ENCODE measurements around the gene SP3.
A peak's percentile ranks its signal among the peaks of the same experiment; 100 is the strongest.

SP3 gene

GRCh38 chr2:174003720-174004695 is 38.8 kb upstream of the SP3 start:
- H3K9me3 Mint-ChIP-seq: no peaks in the 10 kb centered on the region
- H3K4me1 Mint-ChIP-seq (ENCODE audit: low read depth): peaks cover 19% of the 10 kb centered on the region
- no peak overlapping the region for H3K27ac Mint-ChIP-seq
- H3K36me3 Mint-ChIP-seq (ENCODE audit: low read depth): no peaks in the 10 kb centered on the region
- intact Hi-C loops (cut with micrococcal nuclease): no loop called here
- H3K4me3 Mint-ChIP-seq: no peak overlapping the region
- no peaks in the 10 kb centered on the region for H3K27me3 Mint-ChIP-seq

- no peaks in the 10 kb centered on the region for H3K9me3 Mint-ChIP-seq
- H3K27me3 Mint-ChIP-seq: no peaks in the 10 kb centered on the region
- H3K36me3 Mint-ChIP-seq (ENCODE audit: low read depth): no peaks in the 10 kb centered on the region
- H3K27ac Mint-ChIP-seq: no peak overlapping the region
- H3K4me3 Mint-ChIP-seq: no peak overlapping the region
- H3K4me1 Mint-ChIP-seq (ENCODE audit: low read depth): peaks cover 32% of the 10 kb centered on the region
- intact Hi-C loops (cut with micrococcal nuclease): no loop called here
Observed at GRCh38 chr2:174002679-174003078, 37.5 kb upstream of the SP3 start.

GRCh38 chr2:174001107-174001506 is 35.9 kb upstream of the SP3 start:
- intact Hi-C loops (cut with micrococcal nuclease): no loop called here
- no peaks in the 10 kb centered on the region for H3K27me3 Mint-ChIP-seq
- H3K27ac Mint-ChIP-seq: no peak overlapping the region
- H3K36me3 Mint-ChIP-seq (ENCODE audit: low read depth): no peaks in the 10 kb centered on the region
- no peaks in the 10 kb centered on the region for H3K9me3 Mint-ChIP-seq
- H3K4me3 Mint-ChIP-seq: no peak overlapping the region
- H3K4me1 Mint-ChIP-seq (ENCODE audit: low read depth): peaks cover 37% of the 10 kb centered on the region

- no peaks in the 10 kb centered on the region for H3K27me3 Mint-ChIP-seq
- H3K27ac Mint-ChIP-seq: peak overlapping the region; percentile 98
- H3K9me3 Mint-ChIP-seq: no peaks in the 10 kb centered on the region
- H3K4me3 Mint-ChIP-seq: no peak overlapping the region
- no peaks in the 10 kb centered on the region for H3K36me3 Mint-ChIP-seq (ENCODE audit: low read depth)
- intact Hi-C loops (cut with micrococcal nuclease): loop anchor here (5.0 kb wide), 2 partner anchors 37 to 38 kb away; no protein-coding TSS in a partner anchor
- peaks cover 46% of the 10 kb centered on the region for H3K4me1 Mint-ChIP-seq (ENCODE audit: low read depth)
Observed at GRCh38 chr2:173999724-174000123, 34.6 kb upstream of the SP3 start.

- intact Hi-C loops (cut with micrococcal nuclease): loop anchor here (5.0 kb wide), 2 partner anchors 37 to 38 kb away; no protein-coding TSS in a partner anchor
- no peaks in the 10 kb centered on the region for H3K27me3 Mint-ChIP-seq
- H3K27ac Mint-ChIP-seq: peak overlapping the region; percentile 98
- H3K36me3 Mint-ChIP-seq (ENCODE audit: low read depth): no peaks in the 10 kb centered on the region
- H3K9me3 Mint-ChIP-seq: no peaks in the 10 kb centered on the region
- H3K4me3 Mint-ChIP-seq: no peak overlapping the region
- peaks cover 50% of the 10 kb centered on the region for H3K4me1 Mint-ChIP-seq (ENCODE audit: low read depth)
Observed at GRCh38 chr2:173999272-173999671, 34.1 kb upstream of the SP3 start.

DNA sequence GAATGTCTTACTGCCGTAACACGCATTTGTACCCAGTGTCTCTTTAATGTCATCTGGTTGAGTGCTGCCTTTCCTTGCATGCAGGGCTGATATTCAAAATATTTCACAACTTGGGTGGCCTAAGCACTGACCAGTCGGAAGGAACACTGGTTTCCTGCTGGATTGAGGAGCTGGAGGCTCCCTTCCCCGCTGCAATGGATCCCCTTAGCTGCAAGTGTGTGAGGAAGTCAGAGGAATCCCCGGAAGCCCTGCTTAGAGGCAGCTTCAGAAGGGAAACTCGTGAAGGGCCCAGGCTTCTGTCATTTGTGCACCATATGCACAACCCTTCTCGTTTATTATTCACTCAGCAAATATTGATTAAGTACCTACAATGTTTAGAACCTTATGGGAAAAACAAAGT is 33.2 kb upstream of the SP3 start:
- Mint-ChIP-seq H3K27ac (peak overlapping the region; percentile 98), H3K4me3 (peak overlapping the region; percentile 69), H3K27me3 (no peaks in the 10 kb centered on the region), H3K9me3 (no peaks in the 10 kb centered on the region), H3K4me1 (ENCODE audit: low read depth) (peaks cover 50% of the 10 kb centered on the region), H3K36me3 (ENCODE audit: low read depth) (no peaks in the 10 kb centered on the region)
- intact Hi-C loops (cut with micrococcal nuclease): loop anchor here (5.0 kb wide), 2 partner anchors 36 to 39 kb away; no protein-coding TSS in a partner anchor

DNA sequence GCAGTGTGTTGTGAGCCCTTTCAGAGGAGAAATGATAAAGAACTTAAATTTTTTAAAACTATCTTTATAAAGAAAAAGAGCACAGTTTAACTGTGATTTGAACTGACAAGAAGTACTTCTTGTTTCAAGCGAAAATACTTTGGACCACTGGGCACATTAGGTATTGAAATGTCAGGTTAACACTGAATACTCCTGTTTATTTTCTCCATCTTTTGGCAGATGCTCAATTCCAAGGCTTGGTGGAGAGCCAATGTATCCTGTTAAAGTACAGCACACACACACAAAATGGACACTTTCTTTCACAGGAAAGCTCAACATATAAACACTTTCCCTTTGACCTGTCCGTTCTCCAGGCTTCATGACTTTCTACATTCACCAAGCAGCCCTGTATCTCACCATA is 32.6 kb upstream of the SP3 start:
- peaks cover 50% of the 10 kb centered on the region for H3K4me1 Mint-ChIP-seq (ENCODE audit: low read depth)
- H3K27me3 Mint-ChIP-seq: no peaks in the 10 kb centered on the region
- no peaks in the 10 kb centered on the region for H3K9me3 Mint-ChIP-seq
- intact Hi-C loops (cut with micrococcal nuclease): loop anchor here (5.0 kb wide), 2 partner anchors 35 to 40 kb away; no protein-coding TSS in a partner anchor
- no peaks in the 10 kb centered on the region for H3K36me3 Mint-ChIP-seq (ENCODE audit: low read depth)
- peak overlapping the region; percentile 69 for H3K4me3 Mint-ChIP-seq
- H3K27ac Mint-ChIP-seq: peak overlapping the region; percentile 98

DNA sequence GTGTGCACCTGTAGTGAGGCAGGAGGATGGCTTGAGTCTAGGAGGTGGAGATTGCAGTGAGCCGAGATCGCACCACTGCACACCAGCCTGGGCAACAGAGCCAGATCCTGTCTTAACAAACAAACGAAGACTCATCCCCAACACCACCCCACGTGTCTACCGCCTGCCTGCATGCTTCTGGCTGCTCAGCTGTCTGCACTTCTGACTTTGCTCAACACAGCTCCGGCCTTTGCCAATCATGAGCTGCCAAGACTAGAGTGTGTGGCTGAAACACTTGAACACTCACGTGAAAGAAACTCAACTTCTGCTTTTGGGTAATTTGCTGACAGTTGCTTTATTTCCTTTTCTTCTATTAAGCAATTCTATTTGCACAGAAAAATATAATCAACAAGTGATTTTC is 32.1 kb upstream of the SP3 start:
- H3K4me1 Mint-ChIP-seq (ENCODE audit: low read depth): peaks cover 50% of the 10 kb centered on the region
- no peaks in the 10 kb centered on the region for H3K36me3 Mint-ChIP-seq (ENCODE audit: low read depth)
- H3K4me3 Mint-ChIP-seq: no peak overlapping the region
- H3K27ac Mint-ChIP-seq: peak overlapping the region; percentile 98
- intact Hi-C loops (cut with micrococcal nuclease): loop anchor here (5.0 kb wide), 2 partner anchors 35 to 40 kb away; no protein-coding TSS in a partner anchor
- no peaks in the 10 kb centered on the region for H3K27me3 Mint-ChIP-seq
- H3K9me3 Mint-ChIP-seq: no peaks in the 10 kb centered on the region

DNA sequence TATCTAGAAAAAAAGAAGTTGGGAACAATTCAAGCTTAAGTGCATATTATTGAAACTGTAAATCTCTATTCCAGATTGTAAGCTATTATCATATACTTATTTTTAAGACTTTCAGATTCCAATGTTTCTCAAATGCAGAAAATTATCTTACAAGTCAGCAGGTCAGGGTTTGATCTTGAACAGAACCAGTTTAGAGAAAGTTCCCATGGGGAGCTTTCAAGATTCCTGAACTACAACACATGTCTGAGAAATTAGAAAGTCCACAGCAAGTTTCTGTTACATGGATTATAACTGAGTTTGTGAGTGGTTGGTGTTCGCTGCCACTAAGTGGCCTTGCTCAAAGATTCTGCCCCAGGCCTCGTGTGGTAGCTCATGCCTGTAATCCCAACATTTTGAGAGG is 31.6 kb upstream of the SP3 start:
- intact Hi-C loops (cut with micrococcal nuclease): loop anchor here (5.0 kb wide), 2 partner anchors 34 to 41 kb away; no protein-coding TSS in a partner anchor
- Mint-ChIP-seq H3K27me3 (no peaks in the 10 kb centered on the region), H3K36me3 (ENCODE audit: low read depth) (no peaks in the 10 kb centered on the region), H3K9me3 (no peaks in the 10 kb centered on the region), H3K27ac (peak overlapping the region; percentile 98), H3K4me1 (ENCODE audit: low read depth) (peaks cover 50% of the 10 kb centered on the region), H3K4me3 (no peak overlapping the region)

DNA sequence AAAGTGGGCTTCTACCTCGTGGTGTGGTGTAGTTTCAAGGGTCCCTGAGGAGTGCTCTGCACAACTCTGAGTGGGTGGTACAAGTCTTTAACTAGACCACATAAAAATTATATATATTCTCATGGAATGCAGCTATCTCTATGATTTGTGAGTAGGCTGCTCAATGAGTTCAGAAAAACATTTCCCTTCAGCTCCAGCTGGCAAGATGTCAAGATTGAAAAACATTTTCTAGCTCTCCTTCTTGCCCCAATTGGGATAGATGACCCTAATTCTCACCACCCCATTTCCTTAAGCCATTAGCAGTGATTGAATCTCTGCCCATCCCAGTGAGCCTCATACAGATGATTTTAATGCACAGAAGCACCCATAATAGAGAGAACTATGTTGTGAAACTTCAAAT is 28.3 kb upstream of the SP3 start:
- no peak overlapping the region for H3K4me3 Mint-ChIP-seq
- no peaks in the 10 kb centered on the region for H3K27me3 Mint-ChIP-seq
- no peaks in the 10 kb centered on the region for H3K9me3 Mint-ChIP-seq
- peaks cover 52% of the 10 kb centered on the region for H3K4me1 Mint-ChIP-seq (ENCODE audit: low read depth)
- intact Hi-C loops (cut with micrococcal nuclease): no loop called here
- H3K27ac Mint-ChIP-seq: no peak overlapping the region
- H3K36me3 Mint-ChIP-seq (ENCODE audit: low read depth): no peaks in the 10 kb centered on the region

DNA sequence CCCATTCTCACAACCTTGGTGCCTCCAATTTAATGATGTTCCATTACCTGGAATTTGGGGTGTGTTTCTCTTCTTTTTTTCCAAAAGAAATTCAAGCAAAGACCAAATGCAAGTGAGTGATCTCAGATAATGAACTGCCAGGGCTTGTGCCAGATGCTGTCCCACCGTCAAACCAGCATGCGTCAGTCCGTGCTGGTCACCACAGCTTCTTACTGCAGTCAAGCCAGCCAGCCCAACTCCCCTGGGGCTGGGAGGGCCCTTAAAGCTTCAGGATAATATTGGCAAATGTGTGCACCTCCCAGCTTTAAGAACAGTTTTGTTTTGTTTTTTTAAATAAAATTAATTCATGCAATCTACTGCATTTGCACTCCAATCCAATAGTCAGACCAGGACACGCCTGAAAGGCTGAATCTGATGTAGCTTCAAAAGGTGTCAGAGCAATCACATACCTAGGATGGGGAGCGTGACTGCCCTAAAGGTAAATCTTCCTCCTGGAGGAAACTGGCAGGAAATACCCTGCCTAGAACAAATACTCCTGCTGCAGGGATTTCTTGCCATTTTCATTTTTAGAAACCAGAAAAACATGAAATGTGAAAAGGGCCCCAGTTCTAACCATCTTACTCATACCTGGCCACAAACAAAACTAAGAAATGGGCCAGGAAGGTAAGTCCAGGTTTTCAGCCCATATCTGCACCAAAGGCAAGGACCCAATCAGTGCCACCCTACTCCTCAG is 26.8 kb upstream of the SP3 start:
- no peaks in the 10 kb centered on the region for H3K27me3 Mint-ChIP-seq
- H3K9me3 Mint-ChIP-seq: no peaks in the 10 kb centered on the region
- no peaks in the 10 kb centered on the region for H3K36me3 Mint-ChIP-seq (ENCODE audit: low read depth)
- intact Hi-C loops (cut with micrococcal nuclease): no loop called here
- H3K4me1 Mint-ChIP-seq (ENCODE audit: low read depth): peaks cover 45% of the 10 kb centered on the region
- H3K27ac Mint-ChIP-seq: no peak overlapping the region
- H3K4me3 Mint-ChIP-seq: no peak overlapping the region

GRCh38 chr2:173990970-173991819 is 26.0 kb upstream of the SP3 start:
- peak overlapping the region; percentile 28 for H3K27ac Mint-ChIP-seq
- H3K9me3 Mint-ChIP-seq: no peaks in the 10 kb centered on the region
- no peaks in the 10 kb centered on the region for H3K27me3 Mint-ChIP-seq
- no peak overlapping the region for H3K4me3 Mint-ChIP-seq
- no peaks in the 10 kb centered on the region for H3K36me3 Mint-ChIP-seq (ENCODE audit: low read depth)
- intact Hi-C loops (cut with micrococcal nuclease): no loop called here
- H3K4me1 Mint-ChIP-seq (ENCODE audit: low read depth): peaks cover 50% of the 10 kb centered on the region

DNA sequence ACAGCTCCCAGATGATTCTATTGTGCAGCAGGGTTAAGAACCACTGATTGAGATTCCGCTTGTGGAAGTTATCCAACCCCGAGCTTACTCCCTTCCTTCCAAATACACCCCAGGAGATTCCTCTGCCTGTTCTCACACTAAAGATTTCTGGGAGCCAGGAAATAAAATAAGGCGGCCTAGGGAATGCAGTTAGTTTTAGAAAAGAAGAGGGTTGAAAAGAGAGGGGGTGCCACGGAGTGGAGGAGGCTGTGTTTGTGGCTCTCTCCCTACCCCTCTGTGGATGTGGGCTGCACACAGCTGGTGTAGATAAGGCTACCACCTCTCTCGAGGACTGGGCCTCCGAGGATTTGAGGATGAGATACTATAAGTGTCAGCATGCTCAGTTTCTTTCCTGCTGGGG is 25.1 kb upstream of the SP3 start:
- intact Hi-C loops (cut with micrococcal nuclease): no loop called here
- no peaks in the 10 kb centered on the region for H3K27me3 Mint-ChIP-seq
- H3K4me1 Mint-ChIP-seq (ENCODE audit: low read depth): peaks cover 50% of the 10 kb centered on the region
- peak overlapping the region; percentile 28 for H3K27ac Mint-ChIP-seq
- no peak overlapping the region for H3K4me3 Mint-ChIP-seq
- H3K9me3 Mint-ChIP-seq: no peaks in the 10 kb centered on the region
- H3K36me3 Mint-ChIP-seq (ENCODE audit: low read depth): no peaks in the 10 kb centered on the region
